Upper lobe of left lung (tissue), 6 donors: ENCODE measurements around the gene OR51V1. TPM values are rescaled to one million over a fixed set of nuclear protein-coding genes. Genes with fewer than 3 reads are reported as not detected.

ENCODE experiments used
- ATAC-seq, 2 donors: fragments of 200-7000 bp; cut with Tn5 transposase; one replicate each; pipeline ENCODE4 v1.9.1; 2022; ENCODE audit warnings: mild to moderate bottlenecking in 2 of 2, moderate library complexity in 2 of 2; ENCODE audit not compliant: low FRiP score in 2 of 2
- DNase-seq, 2 donors: peaks; one replicate each; pipeline ENCODE4 v3.0.0-alpha.2; 2019 to 2020
- H3K27ac ChIP-seq, 4 donors: fragments of 200-600 bp; sonication (generic); one replicate each; pipeline ENCODE4 v1.5.1; 2016 to 2019
- H3K27me3 ChIP-seq, 4 donors: fragments of 200-600 bp; sonication (generic); one replicate each; pipeline ENCODE4 v1.5.1; 2017 to 2019
- H3K36me3 ChIP-seq, 4 donors: fragments of 200-600 bp; sonication (generic); one replicate each; pipeline ENCODE4 v1.5.1; 2016 to 2019
- H3K4me1 ChIP-seq, 4 donors: fragments of 200-600 bp; sonication (generic); one replicate each; pipeline ENCODE4 v1.5.1; 2018 to 2019
- H3K4me3 ChIP-seq, 4 donors: fragments of 200-600 bp; sonication (generic); one replicate each; pipeline ENCODE4 v1.5.1; 2017 to 2019; ENCODE audit warnings: mild to moderate bottlenecking in 2 of 4, moderate library complexity in 1 of 4
- H3K9me3 ChIP-seq, 4 donors: fragments of 200-600 bp; sonication (generic); one replicate each; pipeline ENCODE4 v1.5.1; 2018 to 2019
- CTCF ChIP-seq, 6 experiments: fragments of 450-650 bp in 4 of 6; fragments of 200-600 bp in 2 of 6; sonication (generic) in 2 of 6; IDR thresholded peaks; one replicate each; pipeline ENCODE4 v1.5.1; 2016 to 2019; ENCODE audit warnings: antibody characterized with exemption in 6 of 6
- EP300 ChIP-seq, 4 donors: sonication (generic); formaldehyde crosslinking; IDR thresholded peaks; one replicate each; pipeline ENCODE4 v1.5.1; 2017; ENCODE audit warnings: antibody characterized with exemption in 4 of 4, control low read depth in 2 of 4
- POLR2A ChIP-seq, 4 donors: fragments of 450-650 bp; IDR thresholded peaks; one replicate each; pipeline ENCODE4 v1.5.1; 2016 to 2017; ENCODE audit warnings: antibody characterized with exemption in 4 of 4, mild to moderate bottlenecking in 2 of 4
- POLR2AphosphoS5 ChIP-seq, 2 donors: sonication (generic); formaldehyde crosslinking; IDR thresholded peaks; one replicate each; pipeline ENCODE4 v1.5.1; 2017; ENCODE audit warnings: antibody characterized with exemption in 2 of 2
- WGBS, 2 donors: methylation state at CpG; one replicate each; pipeline ENCODE4 v1.1.5; 2017 to 2018; 5-methylcytosine and 5-hydroxymethylcytosine counted together
- total RNA-seq, 6 donors: library from RNA; depleted of rRNA in 4 of 6; stranded (reverse); fragments of >200 nt in 4 of 6; gene quantifications; one replicate each; pipeline versions ENCODE4 v1.1.0 to v1.2.1, GENCODE V29; 2016 to 2021
- donor health status: DM: no; HTN: no; CAD: no; lungs with moderate emphysema.
- donor health status: DM: no; HTN: yes; CAD: no; lungs with severe emphysema.

Gene OR51V1
- total RNA-seq, 6 donors from 2014 or later = not detected

- H3K9me3 ChIP-seq = no peaks in the 10 kb centered on the region
- no peak overlapping the region for H3K4me3 ChIP-seq
- no peaks in the 10 kb centered on the region for H3K36me3 ChIP-seq
- no peaks in the 10 kb centered on the region for H3K4me1 ChIP-seq
- TF ChIP-seq CTCF (IDR thresholded peaks at IDR 0.05) (no peak), EP300 (IDR thresholded peaks at IDR 0.05) (no peak), POLR2AphosphoS5 (IDR thresholded peaks at IDR 0.05) (no peak), POLR2A (IDR thresholded peaks at IDR 0.05) (no peak)
- DNase-seq (no peak), ATAC-seq (no peak)
- H3K27ac ChIP-seq = no peak overlapping the region
- H3K27me3 ChIP-seq = no peaks in the 10 kb centered on the region
Measured at GRCh38 chr11:5159806-5160205, 40.7 kb downstream of the OR51V1 start.

GRCh38 chr11:5154657-5155056, 45.8 kb downstream of the OR51V1 start, which contains the start of gene OR52A1:
Gene OR52A1, minus strand, starts transcription at chr11:5154757. Its CDS starts 2,388 bp downstream, at chr11:5152369.
- no peaks in the 10 kb centered on the region for H3K27me3 ChIP-seq
- no peak for ATAC-seq
- H3K4me1 ChIP-seq = no peaks in the 10 kb centered on the region
- H3K36me3 ChIP-seq = no peaks in the 10 kb centered on the region
- DNase-seq = no peak
- WGBS, 2 donors = 72 to 73% methylated on average over 3 of the region's 3 CpGs
- H3K27ac ChIP-seq = no peak within 1 kb of the TSS
- H3K4me3 ChIP-seq = no peak within 1 kb of the TSS
- no peak for TF ChIP-seq POLR2AphosphoS5 (IDR thresholded peaks at IDR 0.05)
- TF ChIP-seq POLR2A (IDR thresholded peaks at IDR 0.05) = no peak
- no peak for TF ChIP-seq EP300 (IDR thresholded peaks at IDR 0.05)
- no peak for TF ChIP-seq CTCF (IDR thresholded peaks at IDR 0.05)
- H3K9me3 ChIP-seq = no peaks in the 10 kb centered on the region

- ATAC-seq (no peak), DNase-seq (no peak)
- Histone ChIP-seq H3K27me3 (no peaks in the 10 kb centered on the region), H3K36me3 (no peaks in the 10 kb centered on the region), H3K4me1 (no peaks in the 10 kb centered on the region), H3K9me3 (no peaks in the 10 kb centered on the region), H3K27ac (no peak overlapping the region), H3K4me3 (no peak overlapping the region)
- TF ChIP-seq POLR2A (IDR thresholded peaks at IDR 0.05) (no peak), CTCF (IDR thresholded peaks at IDR 0.05) (no peak), POLR2AphosphoS5 (IDR thresholded peaks at IDR 0.05) (no peak), EP300 (IDR thresholded peaks at IDR 0.05) (no peak)
- 59% methylated on average over 3 of the region's 3 CpGs for WGBS, 2 donors
Measured at GRCh38 chr11:5153574-5154431, 46.7 kb downstream of the OR51V1 start.

GRCh38 chr11:5151713-5152153, 48.7 kb downstream of the OR51V1 start:
- TF ChIP-seq CTCF (IDR thresholded peaks at IDR 0.05) (no peak), POLR2AphosphoS5 (IDR thresholded peaks at IDR 0.05) (no peak), POLR2A (IDR thresholded peaks at IDR 0.05) (no peak), EP300 (IDR thresholded peaks at IDR 0.05) (no peak)
- no peaks in the 10 kb centered on the region for H3K36me3 ChIP-seq
- H3K4me3 ChIP-seq = no peak overlapping the region
- no peaks in the 10 kb centered on the region for H3K4me1 ChIP-seq
- WGBS, 2 donors = 56 to 58% methylated on average over 3 of the region's 3 CpGs
- no peaks in the 10 kb centered on the region for H3K9me3 ChIP-seq
- H3K27me3 ChIP-seq = no peaks in the 10 kb centered on the region
- no peak overlapping the region for H3K27ac ChIP-seq
- DNase-seq (no peak), ATAC-seq (no peak)

Other genes with a start within 250 kb of the OR51V1 start
- not detected for gene OR51A2, start 245.0 kb downstream of the OR51V1 start, total RNA-seq
- gene OR51L1, start 205.8 kb downstream of the OR51V1 start, total RNA-seq = not detected
- gene OR52J3, start 154.2 kb downstream of the OR51V1 start, total RNA-seq = not detected
- not detected for gene OR52E2, start 141.1 kb downstream of the OR51V1 start, total RNA-seq
- gene OR52E1, start 131.1 kb downstream of the OR51V1 start, total RNA-seq = not detected
- gene OR52A5, start 62.3 kb downstream of the OR51V1 start, total RNA-seq = not detected
- not detected for gene OR52A1, start 45.9 kb downstream of the OR51V1 start, total RNA-seq
- 1,000 to 10,000 TPM in 2 of 6 donors, 100 to 1,000 TPM in 2, 10 to 100 TPM in 2; 26.2 to 1,949 (median 399) TPM for gene HBB, start 26.4 kb upstream of the OR51V1 start, total RNA-seq
- gene HBD, start 33.8 kb upstream of the OR51V1 start, total RNA-seq = 1 to 10 TPM in 1 of 6 donors, not detected in 5; 7.2 TPM
- gene HBG1, start 49.2 kb upstream of the OR51V1 start, total RNA-seq = 1 to 10 TPM in 2 of 6 donors, not detected in 4; 2.9 to 4.6 TPM
- 10 to 100 TPM in 1 of 6 donors, 1 to 10 TPM in 1, not detected in 4; 10.0 to 15.8 TPM for gene HBG2, start 54.1 kb upstream of the OR51V1 start, total RNA-seq
- 1 to 10 TPM in 2 of 6 donors, not detected in 4; 2.5 to 3.0 TPM for gene HBE1, start 69.3 kb upstream of the OR51V1 start, total RNA-seq
- under 1 TPM in 1 of 6 donors, not detected in 5; 0.27 TPM for gene OR51B4, start 101.3 kb upstream of the OR51V1 start, total RNA-seq
- gene OR51B2, start 123.6 kb upstream of the OR51V1 start, total RNA-seq = 1 to 10 TPM in 1 of 6 donors, not detected in 5; 1.2 TPM
- gene OR51B5, start 142.8 kb upstream of the OR51V1 start, total RNA-seq = 1 to 10 TPM in 1 of 6 donors, under 1 TPM in 2, not detected in 3; 0.26 to 2.0 (median 0.30) TPM
- not detected for gene OR51B6, start 150.8 kb upstream of the OR51V1 start, total RNA-seq
- gene OR51M1, start 183.1 kb upstream of the OR51V1 start, total RNA-seq = not detected
- gene OR51Q1, start 221.4 kb upstream of the OR51V1 start, total RNA-seq = not detected
- under 1 TPM in 1 of 6 donors, not detected in 5; 0.76 TPM for gene OR51I1, start 240.8 kb upstream of the OR51V1 start, total RNA-seq
- gene OR51I2, start 248.6 kb upstream of the OR51V1 start, total RNA-seq = not detected